ENCODE data around the gene CMTM2. TPM values are rescaled to one million over a fixed set of nuclear protein-coding genes. Genes with fewer than 3 reads are reported as not detected.

CMTM2 gene
- total RNA-seq, 2 experiments from 2014 or later = 0.29 TPM; not detected in 1

DNA sequence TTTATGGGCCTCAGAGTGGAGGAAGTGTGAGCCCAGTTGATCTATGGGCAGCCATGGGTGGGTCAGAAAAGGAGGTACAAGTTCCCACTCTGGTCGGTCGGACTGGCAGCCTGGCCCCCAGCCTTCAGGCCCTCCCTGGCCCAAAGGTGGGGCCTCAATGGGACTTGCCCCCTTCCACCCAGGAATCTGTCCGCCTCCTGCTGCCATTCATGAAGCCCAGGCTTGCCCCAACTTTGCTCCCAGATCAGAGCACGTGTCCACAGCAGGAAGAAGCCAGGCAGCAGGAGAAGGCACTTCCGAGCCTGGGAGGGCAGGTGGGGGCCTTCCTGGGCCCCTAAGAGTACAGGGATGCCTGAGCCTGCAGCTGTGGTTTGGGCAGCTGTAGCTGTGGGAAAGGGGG is 22.2 kb downstream of the CMTM2 start:
- POLR2A ChIA-PET = interaction anchor here (0.5 to 1.2 kb wide), 2 partner anchors 11 to 19 kb away, joined by 3 to 5 read pairs; no protein-coding TSS in a partner anchor
- CTCF ChIA-PET = interaction anchor here (1.3 to 1.4 kb wide), 2 partner anchors 11 to 20 kb away, joined by 3 to 5 read pairs; no protein-coding TSS in a partner anchor
- H3K27ac Mint-ChIP-seq = no peak overlapping the region
- H3K9me3 Mint-ChIP-seq = peaks cover 6% of the 10 kb centered on the region
- DNase-seq (no peak), ATAC-seq (no peak)
- peaks cover 45% of the 10 kb centered on the region for H3K4me1 Mint-ChIP-seq (ENCODE audit: low read depth)
- no peak overlapping the region for H3K4me3 Mint-ChIP-seq
- no peaks in the 10 kb centered on the region for H3K27me3 Mint-ChIP-seq
- peaks cover 7% of the 10 kb centered on the region for H3K36me3 Mint-ChIP-seq (ENCODE audit: low read depth)
- TF ChIP-seq, protein P1, sequence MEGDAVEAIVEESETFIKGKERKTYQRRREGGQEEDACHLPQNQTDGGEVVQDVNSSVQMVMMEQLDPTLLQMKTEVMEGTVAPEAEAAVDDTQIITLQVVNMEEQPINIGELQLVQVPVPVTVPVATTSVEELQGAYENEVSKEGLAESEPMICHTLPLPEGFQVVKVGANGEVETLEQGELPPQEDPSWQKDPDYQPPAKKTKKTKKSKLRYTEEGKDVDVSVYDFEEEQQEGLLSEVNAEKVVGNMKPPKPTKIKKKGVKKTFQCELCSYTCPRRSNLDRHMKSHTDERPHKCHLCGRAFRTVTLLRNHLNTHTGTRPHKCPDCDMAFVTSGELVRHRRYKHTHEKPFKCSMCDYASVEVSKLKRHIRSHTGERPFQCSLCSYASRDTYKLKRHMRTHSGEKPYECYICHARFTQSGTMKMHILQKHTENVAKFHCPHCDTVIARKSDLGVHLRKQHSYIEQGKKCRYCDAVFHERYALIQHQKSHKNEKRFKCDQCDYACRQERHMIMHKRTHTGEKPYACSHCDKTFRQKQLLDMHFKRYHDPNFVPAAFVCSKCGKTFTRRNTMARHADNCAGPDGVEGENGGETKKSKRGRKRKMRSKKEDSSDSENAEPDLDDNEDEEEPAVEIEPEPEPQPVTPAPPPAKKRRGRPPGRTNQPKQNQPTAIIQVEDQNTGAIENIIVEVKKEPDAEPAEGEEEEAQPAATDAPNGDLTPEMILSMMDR (IDR thresholded peaks at IDR 0.05) = no peak
- intact Hi-C loops (cut with micrococcal nuclease) = loop anchor here (5.0 kb wide), 1 partner anchor 49 kb away; the partner anchor contains the start of genes CKLF and TK2

DNA sequence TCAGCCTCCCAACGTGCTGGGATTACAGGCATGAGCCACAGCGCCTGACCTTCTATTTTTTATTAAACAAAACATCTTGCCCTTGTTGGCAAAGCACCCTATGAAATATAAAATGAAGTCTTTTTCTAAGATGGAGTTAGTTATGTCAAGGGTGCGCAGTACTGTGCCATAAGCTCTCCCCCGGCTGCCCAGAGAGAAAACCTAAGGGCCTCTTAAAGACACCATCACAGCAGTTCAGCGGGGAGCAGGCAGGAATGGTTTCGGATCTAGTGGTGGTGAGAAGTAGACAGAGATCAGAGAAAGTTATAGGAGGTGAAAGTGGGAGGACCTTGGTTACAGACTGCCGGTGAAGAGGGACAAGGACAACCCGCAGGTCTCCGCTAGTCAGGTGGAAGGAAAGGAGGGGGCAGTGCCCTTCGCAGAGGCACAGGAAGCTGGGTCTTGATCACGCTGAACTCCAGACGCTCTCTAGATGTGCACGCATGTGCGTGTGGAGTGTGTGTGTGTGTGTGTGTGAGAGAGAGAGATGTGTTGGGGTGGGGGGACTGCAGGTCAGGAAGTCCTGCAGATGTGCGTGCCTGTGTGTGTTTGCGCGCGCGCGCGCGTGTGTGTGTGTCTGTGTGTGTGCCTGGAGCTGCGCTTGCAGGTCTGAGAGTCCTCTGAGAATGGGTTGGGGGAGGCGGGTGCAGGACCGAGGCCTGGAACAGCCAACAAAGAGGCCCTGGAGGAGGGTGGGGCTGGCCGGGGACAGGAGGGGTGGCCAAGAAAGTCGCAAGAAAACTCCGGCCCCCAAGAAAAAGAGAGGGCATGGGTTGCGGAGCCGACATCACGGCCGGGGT is 24.5 kb downstream of the CMTM2 start:
- peak; percentile 87 for DNase-seq
- Mint-ChIP-seq H3K27me3 (no peaks in the 10 kb centered on the region), H3K4me3 (peak overlapping the region; percentile 96), H3K9me3 (peaks cover 6% of the 10 kb centered on the region), H3K27ac (peak overlapping the region; percentile 98), H3K36me3 (ENCODE audit: low read depth) (peaks cover 14% of the 10 kb centered on the region), H3K4me1 (ENCODE audit: low read depth) (peaks cover 46% of the 10 kb centered on the region)
- ChIA-PET CTCF (interaction anchor here (0.6 to 2.7 kb wide), 14 partner anchors 9 to 197 kb away, joined by 3 to 13 read pairs (median 3); partner anchors contain the start of genes CKLF and TK2), POLR2A (interaction anchor here (1.0 to 1.8 kb wide), 12 partner anchors 14 to 271 kb away, joined by 3 to 13 read pairs (median 4); partner anchors contain the start of gene CKLF)
- peak; percentile 69 for ATAC-seq
- TF ChIP-seq, protein P1 (IDR thresholded peaks at IDR 0.05) = no peak
- intact Hi-C loops (cut with micrococcal nuclease) = loop anchor here (5.0 kb wide), 1 partner anchor 51 kb away; the partner anchor contains the start of genes CKLF and TK2

DNA sequence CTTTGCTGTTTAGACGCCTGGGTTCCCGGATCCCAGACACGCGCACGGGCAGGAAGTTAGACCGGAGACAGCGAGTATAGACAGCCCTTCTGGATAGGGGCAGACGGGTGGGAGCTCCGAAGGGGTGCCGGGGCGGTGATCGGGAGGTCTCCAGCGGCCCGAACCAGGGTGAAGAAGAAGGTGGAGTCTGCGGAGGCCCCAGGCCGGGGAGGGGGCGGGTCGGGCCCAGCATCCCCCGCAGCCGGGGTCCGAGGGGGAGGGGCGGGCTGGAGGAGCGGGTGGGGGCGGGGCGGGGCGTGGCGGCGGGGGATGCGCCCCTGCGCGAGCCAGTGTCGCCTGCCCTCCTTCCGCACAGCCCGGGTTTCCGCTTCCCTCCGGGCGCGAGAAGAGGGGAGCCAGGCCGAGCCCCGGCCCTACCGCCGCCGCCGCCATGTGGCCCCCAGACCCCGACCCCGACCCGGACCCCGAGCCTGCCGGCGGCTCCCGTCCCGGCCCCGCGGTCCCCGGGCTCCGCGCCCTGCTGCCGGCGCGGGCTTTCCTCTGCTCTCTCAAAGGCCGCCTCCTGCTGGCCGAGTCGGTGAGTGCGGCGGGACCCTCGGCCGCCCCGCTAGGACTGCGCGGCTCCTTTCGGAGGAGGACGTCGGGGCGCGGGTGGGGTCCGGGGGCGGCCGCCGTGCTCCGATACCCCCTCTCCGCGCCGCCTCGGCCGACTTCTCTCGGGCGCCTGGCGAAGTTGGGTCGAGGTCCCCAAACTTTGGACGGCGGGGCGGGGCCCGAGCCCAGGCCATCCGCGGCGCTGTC is 25.3 kb downstream of the CMTM2 start, which contains the start of gene CMTM3:
TSS of gene CMTM3 (plus strand) at position 329 of the 801 bp plus-strand sequence. CDS start at position 431, 102 bp downstream.
- ChIA-PET POLR2A (interaction anchor here (0.9 to 1.8 kb wide), 12 partner anchors 15 to 93 kb away, joined by 3 to 13 read pairs (median 4); partner anchors contain the start of gene CKLF), CTCF (interaction anchor here (0.6 to 2.7 kb wide), 15 partner anchors 10 to 198 kb away, joined by 3 to 13 read pairs (median 3); partner anchors contain the start of genes CKLF and TK2)
- Mint-ChIP-seq H3K4me3 (peak within 1 kb of the TSS; percentile 96), H3K36me3 (ENCODE audit: low read depth) (peaks cover 14% of the 10 kb centered on the region), H3K27me3 (no peaks in the 10 kb centered on the region), H3K9me3 (peaks cover 6% of the 10 kb centered on the region), H3K27ac (peak within 1 kb of the TSS; percentile 98), H3K4me1 (ENCODE audit: low read depth) (peaks cover 44% of the 10 kb centered on the region)
- ATAC-seq (peak; percentile 62), DNase-seq (peak; percentile 82)
- TF ChIP-seq, protein P1 (IDR thresholded peaks at IDR 0.05) = peak; percentile 84
- intact Hi-C loops (cut with micrococcal nuclease) = loop anchor here (5.0 kb wide), 3 partner anchors 42 to 197 kb away; partner anchors contain the start of genes CKLF and TK2

GRCh38 chr16:66605177-66605978 is 26.1 kb downstream of the CMTM2 start:
- Mint-ChIP-seq H3K4me3 (peak overlapping the region; percentile 96), H3K4me1 (ENCODE audit: low read depth) (peaks cover 40% of the 10 kb centered on the region), H3K27me3 (no peaks in the 10 kb centered on the region), H3K27ac (peak overlapping the region; percentile 71), H3K9me3 (peaks cover 6% of the 10 kb centered on the region), H3K36me3 (ENCODE audit: low read depth) (peaks cover 22% of the 10 kb centered on the region)
- DNase-seq (peak; percentile 54), ATAC-seq (peak; percentile 17)
- ChIA-PET POLR2A (interaction anchor here (0.9 to 1.3 kb wide), 2 partner anchors 30 to 43 kb away, joined by 3 read pairs; no protein-coding TSS in a partner anchor), CTCF (interaction anchor here (1.0 to 2.7 kb wide), 7 partner anchors 12 to 197 kb away, joined by 3 to 13 read pairs (median 3); partner anchors contain the start of gene CKLF)
- intact Hi-C loops (cut with micrococcal nuclease) = loop anchor here (5.0 kb wide), 2 partner anchors 43 to 198 kb away; no protein-coding TSS in a partner anchor
- TF ChIP-seq, protein P1 (IDR thresholded peaks at IDR 0.05) = no peak
